Adipocyte (in vitro differentiated cells): Measurements from ENCODE around the gene CALR.
"Not testable (repeated sequence)": the region's sequence is repeated elsewhere in the genome, so short reads cannot be mapped to it uniquely, and the experiment has no call there.

Experiments used
- DNase-seq: peaks from one replicate; pipeline ENCODE4 v3.0.0-alpha.2; 2015; ENCODE audit warnings: low read depth
- H3K27me3 ChIP-seq: replicated peaks from 2 replicates; pipeline ENCODE4 v1.7.0; 2013; ENCODE audit warnings: mild to moderate bottlenecking, low read length, moderate library complexity; ENCODE audit not compliant: control insufficient read depth, insufficient read depth
- H3K36me3 ChIP-seq: 2 replicates; pipeline ENCODE4 v1.7.0; 2013; ENCODE audit warnings: low read length, mild to moderate bottlenecking, moderate library complexity; ENCODE audit not compliant: control insufficient read depth, insufficient read depth, severe bottlenecking
- H3K4me1 ChIP-seq: 2 replicates; pipeline ENCODE4 v1.7.0; 2013; ENCODE audit warnings: mild to moderate bottlenecking, low read length, moderate library complexity; ENCODE audit not compliant: control insufficient read depth, insufficient read depth
- H3K4me3 ChIP-seq: 2 replicates; pipeline ENCODE4 v1.7.0; 2013; ENCODE audit warnings: mild to moderate bottlenecking, low read length, moderate library complexity
- H3K9ac ChIP-seq: 2 replicates; pipeline ENCODE4 v1.7.0; 2013; ENCODE audit warnings: mild to moderate bottlenecking, low read length, moderate library complexity
- H3K9me3 ChIP-seq: 2 replicates; pipeline ENCODE4 v1.7.0; 2013; ENCODE audit warnings: mild to moderate bottlenecking, low read length, moderate library complexity; ENCODE audit not compliant: control insufficient read depth

CALR gene

GRCh38 chr19:12913851-12914690 is 24.3 kb upstream of the CALR start:
- H3K9me3 ChIP-seq, result no peaks in the 10 kb centered on the region
- no peaks in the 10 kb centered on the region for H3K36me3 ChIP-seq
- no peak overlapping the region for H3K4me3 ChIP-seq
- H3K27me3 ChIP-seq, result no peaks in the 10 kb centered on the region
- no peak overlapping the region for H3K9ac ChIP-seq
- DNase-seq, result no peak
- peaks cover 22% of the 10 kb centered on the region for H3K4me1 ChIP-seq

DNA sequence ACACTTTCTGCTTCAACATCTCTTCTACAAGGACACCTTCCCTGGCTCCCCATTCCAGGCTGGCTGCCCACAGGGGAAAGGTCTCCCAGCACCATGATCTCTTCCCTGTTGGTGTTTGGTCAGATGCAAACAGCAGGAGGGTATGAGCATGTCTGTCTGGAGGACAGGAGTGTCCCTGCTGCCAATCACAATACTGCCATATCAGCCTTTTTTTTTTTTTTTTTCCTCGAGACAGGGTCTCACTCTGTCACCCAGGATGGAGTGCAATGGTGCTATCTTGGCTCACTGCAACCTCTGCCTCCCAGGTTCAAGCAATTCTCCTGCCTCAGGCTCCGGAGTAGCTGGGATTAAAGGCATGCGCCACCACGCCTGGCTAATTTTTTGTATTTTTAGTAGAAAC is 22.5 kb upstream of the CALR start:
- H3K27me3 ChIP-seq, H3K36me3 ChIP-seq, DNase-seq, H3K4me3 ChIP-seq, H3K9me3 ChIP-seq, H3K9ac ChIP-seq: not testable (repeated sequence)
- peaks cover 22% of the 10 kb centered on the region for H3K4me1 ChIP-seq

DNA sequence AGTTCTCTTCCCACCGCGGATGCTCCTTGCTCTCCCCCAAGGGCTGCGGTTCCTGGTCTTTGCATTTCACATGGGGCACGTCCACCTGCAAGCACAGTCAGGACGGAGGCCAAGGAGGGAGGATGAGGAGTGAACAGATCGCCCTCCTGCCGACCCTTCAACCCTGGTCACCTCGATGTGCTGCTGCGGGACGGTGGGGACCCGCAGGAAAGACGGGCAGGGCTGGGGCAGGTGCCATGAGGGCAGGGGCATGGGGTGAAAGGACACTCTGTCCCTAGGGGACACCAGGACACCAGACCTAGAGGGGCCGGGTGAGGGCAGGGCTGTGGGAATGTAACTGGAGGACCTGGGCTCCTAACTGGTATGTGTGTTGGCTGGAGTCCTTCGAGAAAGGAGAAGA is 20.2 kb upstream of the CALR start:
- DNase-seq, result no peak
- Histone ChIP-seq H3K36me3 (peaks cover 11% of the 10 kb centered on the region), H3K4me3 (no peak overlapping the region)

GRCh38 chr19:12921047-12921446 is 17.4 kb upstream of the CALR start:
- H3K4me1 ChIP-seq, result peaks cover 3% of the 10 kb centered on the region
- DNase-seq, result no peak
- peaks cover 31% of the 10 kb centered on the region for H3K36me3 ChIP-seq
- no peak overlapping the region for H3K9ac ChIP-seq
- H3K9me3 ChIP-seq, result no peaks in the 10 kb centered on the region
- no peak overlapping the region for H3K4me3 ChIP-seq
- no peaks in the 10 kb centered on the region for H3K27me3 ChIP-seq

More for the DNA sequence above, 20.2 kb upstream of the CALR start:
- Histone ChIP-seq H3K9me3 (no peaks in the 10 kb centered on the region), H3K27me3 (no peaks in the 10 kb centered on the region), H3K9ac (no peak overlapping the region), H3K4me1 (peaks cover 10% of the 10 kb centered on the region)

DNA sequence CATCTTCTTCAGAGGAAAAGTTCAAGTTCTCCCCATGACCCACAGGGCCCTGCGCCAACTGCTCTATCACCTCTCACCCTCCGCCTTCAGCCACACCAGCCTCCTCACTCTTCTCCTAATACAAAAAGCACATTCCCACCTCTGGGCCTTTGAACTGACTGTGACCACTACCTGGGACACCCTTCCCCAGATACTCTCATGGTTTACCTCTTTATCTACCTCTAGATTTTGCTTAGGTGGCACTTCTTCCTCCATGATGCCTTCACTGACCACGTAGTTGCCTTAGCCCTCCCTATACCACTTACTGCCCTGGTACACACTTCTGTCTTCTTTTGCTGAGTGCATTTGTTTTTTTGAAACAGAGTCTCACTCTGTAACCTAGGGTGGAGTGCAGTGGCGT is 15.4 kb upstream of the CALR start:
- Histone ChIP-seq H3K36me3 (peaks cover 46% of the 10 kb centered on the region), H3K4me1 (peaks cover 3% of the 10 kb centered on the region), H3K27me3 (no peaks in the 10 kb centered on the region), H3K9ac (no peak overlapping the region), H3K9me3 (no peaks in the 10 kb centered on the region), H3K4me3 (no peak overlapping the region)
- DNase-seq, result no peak

DNA sequence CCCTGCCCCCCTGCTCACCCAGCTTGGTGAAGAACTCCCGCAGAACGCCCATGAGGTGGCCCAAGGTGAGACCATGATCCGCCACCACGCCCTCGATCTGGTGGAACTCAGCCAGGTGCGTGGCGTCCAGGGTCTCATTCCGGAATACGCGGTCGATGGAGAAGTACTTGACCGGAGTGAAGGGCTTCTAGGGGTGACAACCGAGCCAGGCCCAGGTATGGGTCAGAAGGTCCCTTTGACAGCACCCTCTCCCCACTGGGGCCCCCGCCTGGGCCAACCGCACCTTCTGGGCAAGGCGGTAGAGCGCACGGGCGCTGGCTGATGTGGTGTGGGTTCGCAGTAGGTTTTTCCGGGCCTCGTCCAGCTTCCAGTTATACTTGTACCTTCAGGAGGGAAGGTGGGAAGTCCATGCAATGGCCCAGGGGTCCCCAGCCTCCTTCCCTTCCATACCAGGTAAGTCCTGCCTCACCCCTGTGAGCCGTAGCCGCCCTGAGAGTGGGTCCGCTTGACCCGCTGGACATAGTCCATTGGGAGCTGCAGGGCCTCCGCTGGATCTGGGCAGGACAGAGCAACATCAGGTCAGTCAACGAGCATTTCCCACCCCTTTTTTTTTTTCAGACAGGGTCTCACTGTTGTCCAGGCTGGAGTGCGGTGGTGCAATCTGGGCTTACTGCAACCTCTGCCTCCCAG is 13.6 kb upstream of the CALR start:
- no peaks in the 10 kb centered on the region for H3K9me3 ChIP-seq
- H3K9ac ChIP-seq, result no peak overlapping the region
- peaks cover 63% of the 10 kb centered on the region for H3K36me3 ChIP-seq
- no peak overlapping the region for H3K4me3 ChIP-seq
- DNase-seq, result no peak
- H3K4me1 ChIP-seq, result no peaks in the 10 kb centered on the region
- no peaks in the 10 kb centered on the region for H3K27me3 ChIP-seq

DNA sequence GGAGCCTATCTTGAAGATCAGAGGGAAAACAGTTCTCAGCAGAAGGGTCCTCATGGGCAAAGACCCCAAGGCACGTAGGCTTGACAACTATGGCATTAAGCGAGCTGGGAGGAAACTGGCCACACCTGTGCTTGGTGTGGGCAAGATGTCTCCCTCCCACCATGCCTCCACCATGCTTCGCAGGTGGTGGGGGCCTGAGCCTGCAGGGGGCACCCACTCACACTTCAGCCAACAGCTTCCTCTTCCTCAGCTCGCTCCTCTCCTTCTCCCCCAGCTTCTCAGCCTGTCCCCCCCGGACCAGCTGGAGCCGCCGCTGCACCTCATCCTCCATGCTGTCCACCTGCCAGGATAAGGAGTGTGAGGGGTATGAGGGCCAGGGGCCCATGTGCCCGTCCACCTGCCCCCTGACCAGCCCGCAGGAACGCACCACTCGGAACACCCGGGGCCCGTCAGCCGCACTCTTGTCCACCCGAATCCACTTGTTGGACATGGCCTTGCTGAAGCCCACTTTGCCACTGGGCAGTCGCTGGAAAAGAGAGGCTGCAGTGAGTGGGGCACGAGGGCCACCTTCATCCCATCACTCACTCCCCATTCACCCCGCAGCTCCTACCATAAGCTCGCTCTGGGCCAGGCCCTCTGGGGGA is 8.3 kb upstream of the CALR start:
- DNase-seq, result no peak
- Histone ChIP-seq H3K9ac (no peak overlapping the region), H3K4me3 (no peak overlapping the region), H3K27me3 (no peaks in the 10 kb centered on the region), H3K4me1 (peaks cover 14% of the 10 kb centered on the region), H3K9me3 (no peaks in the 10 kb centered on the region), H3K36me3 (peaks cover 46% of the 10 kb centered on the region)

GRCh38 chr19:12932392-12933286 is 5.8 kb upstream of the CALR start:
- Histone ChIP-seq H3K9me3 (no peaks in the 10 kb centered on the region), H3K36me3 (peaks cover 33% of the 10 kb centered on the region), H3K4me3 (peak overlapping the region; percentile 92), H3K4me1 (peaks cover 18% of the 10 kb centered on the region), H3K27me3 (no peaks in the 10 kb centered on the region), H3K9ac (peak overlapping the region; percentile 95)
- no peak for DNase-seq

- peak; percentile 97 for DNase-seq
- peak within 1 kb of the TSS; percentile 95 for H3K9ac ChIP-seq
- H3K9me3 ChIP-seq, result no peaks in the 10 kb centered on the region
Measured at GRCh38 chr19:12933287-12934072, 4.9 kb upstream of the CALR start, which contains the start of gene FARSA. Gene FARSA, minus strand, starts transcription at chr19:12933711. Its CDS starts 15 bp downstream, at chr19:12933696.

GRCh38 chr19:12935071-12935470 is 3.3 kb upstream of the CALR start:
- no peak overlapping the region for H3K9ac ChIP-seq
- peaks cover 20% of the 10 kb centered on the region for H3K36me3 ChIP-seq
- H3K9me3 ChIP-seq, result no peaks in the 10 kb centered on the region
- DNase-seq, result no peak
- peaks cover 30% of the 10 kb centered on the region for H3K4me1 ChIP-seq
- H3K4me3 ChIP-seq, result no peak overlapping the region
- H3K27me3 ChIP-seq, result no peaks in the 10 kb centered on the region

More at GRCh38 chr19:12933287-12934072, 4.9 kb upstream of the CALR start, which contains the start of gene FARSA:
- Histone ChIP-seq H3K4me1 (peaks cover 21% of the 10 kb centered on the region), H3K4me3 (peak within 1 kb of the TSS; percentile 92), H3K27me3 (no peaks in the 10 kb centered on the region), H3K36me3 (peaks cover 25% of the 10 kb centered on the region)
